Measurements from ENCODE around the gene NRP1.

The NRP1 gene

GRCh38 chr10:33370434-33370930 lies 36.0 kb upstream of the NRP1 start:
- H3K4me3 ChIP-seq (ENCODE audit: low read length), result no peak overlapping the region
- H3K9me3 ChIP-seq (ENCODE audit: control insufficient read depth, insufficient read depth, low read length), result no peaks in the 10 kb centered on the region
- H3K4me1 ChIP-seq (ENCODE audit: control insufficient read depth, low read length), result no peaks in the 10 kb centered on the region
- H4K20me1 ChIP-seq (ENCODE audit: control insufficient read depth, insufficient read depth, low read depth, low read length), result no peaks in the 10 kb centered on the region
- no peaks in the 10 kb centered on the region for H3K27me3 ChIP-seq (ENCODE audit: control insufficient read depth, low read length)
- no peak overlapping the region for H3K4me2 ChIP-seq (ENCODE audit: low read length)
- H3K27ac ChIP-seq (ENCODE audit: low read depth, low read length), result no peak overlapping the region
- H3K9me2 ChIP-seq (replicated peaks; ENCODE audit: control insufficient read depth, low read length), result no peaks in the 10 kb centered on the region
- no peaks in the 10 kb centered on the region for H3K36me3 ChIP-seq (ENCODE audit: control insufficient read depth, low read length)
- TF ChIP-seq CTCF (IDR thresholded peaks at IDR 0.05; ENCODE audit: low read depth, low read length, poor library complexity, severe bottlenecking) (no peak), EZH2phosphoT487 (IDR thresholded peaks at IDR 0.05; ENCODE audit: borderline replicate concordance, low read length) (no peak)
- no peaks in the 10 kb centered on the region for H3F3A ChIP-seq (ENCODE audit: control insufficient read depth, insufficient read depth)
- H3K79me2 ChIP-seq (ENCODE audit: control insufficient read depth, low read length), result no peaks in the 10 kb centered on the region

GRCh38 chr10:33368086-33368485 lies 33.6 kb upstream of the NRP1 start:
- H3K27me3 ChIP-seq (ENCODE audit: control insufficient read depth, low read length), result no peaks in the 10 kb centered on the region
- H3K4me1 ChIP-seq (ENCODE audit: control insufficient read depth, low read length), result no peaks in the 10 kb centered on the region

GRCh38 chr10:33365871-33366411 lies 31.5 kb upstream of the NRP1 start:
- no peaks in the 10 kb centered on the region for H4K20me1 ChIP-seq (ENCODE audit: control insufficient read depth, insufficient read depth, low read depth, low read length)
- TF ChIP-seq EZH2phosphoT487 (IDR thresholded peaks at IDR 0.05; ENCODE audit: borderline replicate concordance, low read length) (no peak), CTCF (IDR thresholded peaks at IDR 0.05; ENCODE audit: low read depth, low read length, poor library complexity, severe bottlenecking) (no peak)
- H3K36me3 ChIP-seq (ENCODE audit: control insufficient read depth, low read length), result no peaks in the 10 kb centered on the region
- H3K79me2 ChIP-seq (ENCODE audit: control insufficient read depth, low read length), result no peaks in the 10 kb centered on the region
- H3K4me3 ChIP-seq (ENCODE audit: low read length), result no peak overlapping the region
- no peaks in the 10 kb centered on the region for H3K4me1 ChIP-seq (ENCODE audit: control insufficient read depth, low read length)
- H3K9me2 ChIP-seq (replicated peaks; ENCODE audit: control insufficient read depth, low read length), result no peaks in the 10 kb centered on the region
- H3K9me3 ChIP-seq (ENCODE audit: control insufficient read depth, insufficient read depth, low read length), result no peaks in the 10 kb centered on the region
- no peak overlapping the region for H3K27ac ChIP-seq (ENCODE audit: low read depth, low read length)
- no peaks in the 10 kb centered on the region for H3K27me3 ChIP-seq (ENCODE audit: control insufficient read depth, low read length)
- no peak overlapping the region for H3K4me2 ChIP-seq (ENCODE audit: low read length)
- H3F3A ChIP-seq (ENCODE audit: control insufficient read depth, insufficient read depth), result no peaks in the 10 kb centered on the region

More at GRCh38 chr10:33368086-33368485, 33.6 kb upstream of the NRP1 start:
- Histone ChIP-seq H3K79me2 (ENCODE audit: control insufficient read depth, low read length) (no peaks in the 10 kb centered on the region), H3F3A (ENCODE audit: control insufficient read depth, insufficient read depth) (no peaks in the 10 kb centered on the region), H3K9me3 (ENCODE audit: control insufficient read depth, insufficient read depth, low read length) (no peaks in the 10 kb centered on the region), H3K4me3 (ENCODE audit: low read length) (no peak overlapping the region), H3K4me2 (ENCODE audit: low read length) (no peak overlapping the region), H3K9me2 (replicated peaks; ENCODE audit: control insufficient read depth, low read length) (no peaks in the 10 kb centered on the region), H4K20me1 (ENCODE audit: control insufficient read depth, insufficient read depth, low read depth, low read length) (no peaks in the 10 kb centered on the region), H3K36me3 (ENCODE audit: control insufficient read depth, low read length) (no peaks in the 10 kb centered on the region), H3K27ac (ENCODE audit: low read depth, low read length) (no peak overlapping the region)
- no peak for TF ChIP-seq CTCF (IDR thresholded peaks at IDR 0.05; ENCODE audit: low read depth, low read length, poor library complexity, severe bottlenecking)
- TF ChIP-seq EZH2phosphoT487 (IDR thresholded peaks at IDR 0.05; ENCODE audit: borderline replicate concordance, low read length), result no peak
